ENCODE results near the gene LSM14B. TPM values are rescaled to one million over a fixed set of nuclear protein-coding genes. Genes with fewer than 3 reads are reported as not detected.
"Not testable (repeated sequence)": the region's sequence is repeated elsewhere in the genome, so short reads cannot be mapped to it uniquely, and the experiment has no call there.

The LSM14B gene
- total RNA-seq, 1 donor from 2014 or later: 36.8 TPM

DNA sequence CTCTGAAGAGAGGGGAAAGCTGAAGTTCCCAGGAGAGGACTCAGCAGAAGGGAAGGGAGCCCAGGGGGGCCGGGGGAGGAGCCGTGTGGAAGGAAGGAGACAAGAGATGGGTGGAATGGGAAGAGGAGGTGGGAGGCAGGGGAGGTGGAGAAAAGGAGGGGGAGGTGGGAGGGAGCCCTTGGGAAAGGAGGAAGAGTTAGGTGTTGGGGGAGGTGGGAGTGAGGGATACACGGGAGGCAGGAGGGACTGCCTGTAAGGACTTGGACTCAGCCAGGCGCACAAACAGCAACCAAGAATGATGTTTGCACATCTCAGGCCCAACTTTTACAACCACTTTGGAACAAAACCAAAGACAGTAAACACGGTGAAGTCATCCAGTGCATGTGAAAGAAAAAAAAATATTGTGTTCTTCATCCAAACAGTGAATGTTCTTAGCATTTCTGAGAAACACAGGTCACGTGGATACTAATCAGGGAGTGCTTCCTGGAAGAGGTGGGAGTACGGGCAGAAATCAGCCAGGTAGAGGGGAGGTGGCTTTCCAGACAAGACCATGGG, 17.4 kb upstream of the LSM14B start:
- ATAC-seq (peak in 1 of 2 donors; percentile 52), DNase-seq (no peak)
- Histone ChIP-seq H3K27me3 (ENCODE audit: low read depth) (peaks cover 4% of the 10 kb centered on the region), H3K4me3 (no peak overlapping the region), H3K27ac (no peak overlapping the region), H3K36me3 (no peaks in the 10 kb centered on the region), H3K9me3 (peaks cover 36% of the 10 kb centered on the region), H3K4me1 (no peaks in the 10 kb centered on the region)
- intact Hi-C loops (cut with DNase I): no loop called here
- TF ChIP-seq CTCF (IDR thresholded peaks at IDR 0.05): no peak

DNA sequence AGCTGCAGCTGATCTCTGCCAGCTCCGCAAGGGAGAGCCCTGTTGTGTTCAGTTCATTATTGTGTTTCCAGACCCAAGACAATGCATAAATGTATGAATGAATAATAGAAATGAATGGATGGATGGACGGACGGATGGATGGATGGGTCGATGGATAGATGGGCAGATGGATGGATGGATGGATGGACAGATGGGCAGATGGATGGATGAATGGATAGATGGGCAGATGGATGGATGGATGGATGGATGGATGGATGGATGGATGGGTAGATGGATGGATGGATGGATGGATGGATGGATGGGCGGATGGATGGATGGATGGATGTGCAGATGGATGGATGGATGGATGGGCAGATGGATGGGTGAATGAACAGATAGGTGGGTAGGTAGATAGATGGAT, 16.7 kb upstream of the LSM14B start:
- intact Hi-C loops (cut with DNase I): no loop called here
- Histone ChIP-seq H3K4me3 (no peak overlapping the region), H3K27ac (no peak overlapping the region), H3K36me3 (no peaks in the 10 kb centered on the region), H3K9me3 (peaks cover 40% of the 10 kb centered on the region), H3K4me1 (no peaks in the 10 kb centered on the region), H3K27me3 (ENCODE audit: low read depth) (peaks cover 4% of the 10 kb centered on the region)
- no peak for TF ChIP-seq CTCF (IDR thresholded peaks at IDR 0.05)
- no peak for DNase-seq
- no peak for ATAC-seq

- DNase-seq (no peak), ATAC-seq (no peak)
- intact Hi-C loops (cut with DNase I): no loop called here
- H3K27ac ChIP-seq: no peak overlapping the region
- H3K27me3 ChIP-seq (ENCODE audit: low read depth): no peaks in the 10 kb centered on the region
- H3K4me3 ChIP-seq: no peak overlapping the region
- peaks cover 55% of the 10 kb centered on the region for H3K9me3 ChIP-seq
- no peak for TF ChIP-seq CTCF (IDR thresholded peaks at IDR 0.05)
- H3K36me3 ChIP-seq: no peaks in the 10 kb centered on the region
- H3K4me1 ChIP-seq: no peaks in the 10 kb centered on the region
Observed at GRCh38 chr20:62111148-62111547, 11.1 kb upstream of the LSM14B start.

- Histone ChIP-seq H3K9me3 (peaks cover 50% of the 10 kb centered on the region), H3K27me3 (ENCODE audit: low read depth) (peaks cover 4% of the 10 kb centered on the region), H3K4me1 (no peaks in the 10 kb centered on the region), H3K27ac (no peak overlapping the region), H3K36me3 (no peaks in the 10 kb centered on the region), H3K4me3 (no peak overlapping the region)
- no peak for TF ChIP-seq CTCF (IDR thresholded peaks at IDR 0.05)
- intact Hi-C loops (cut with DNase I): no loop called here
- DNase-seq (no peak), ATAC-seq (no peak)
Observed at GRCh38 chr20:62112368-62112767, 9.9 kb upstream of the LSM14B start.

- Histone ChIP-seq H3K27ac (no peak overlapping the region), H3K36me3 (no peaks in the 10 kb centered on the region), H3K4me3 (no peak overlapping the region), H3K9me3 (peaks cover 24% of the 10 kb centered on the region), H3K4me1 (peaks cover 3% of the 10 kb centered on the region), H3K27me3 (ENCODE audit: low read depth) (peaks cover 7% of the 10 kb centered on the region)
- DNase-seq: no peak
- no peak for TF ChIP-seq CTCF (IDR thresholded peaks at IDR 0.05)
- intact Hi-C loops (cut with DNase I): no loop called here
- ATAC-seq: no peak
Observed at GRCh38 chr20:62114894-62115293, 7.4 kb upstream of the LSM14B start.

DNA sequence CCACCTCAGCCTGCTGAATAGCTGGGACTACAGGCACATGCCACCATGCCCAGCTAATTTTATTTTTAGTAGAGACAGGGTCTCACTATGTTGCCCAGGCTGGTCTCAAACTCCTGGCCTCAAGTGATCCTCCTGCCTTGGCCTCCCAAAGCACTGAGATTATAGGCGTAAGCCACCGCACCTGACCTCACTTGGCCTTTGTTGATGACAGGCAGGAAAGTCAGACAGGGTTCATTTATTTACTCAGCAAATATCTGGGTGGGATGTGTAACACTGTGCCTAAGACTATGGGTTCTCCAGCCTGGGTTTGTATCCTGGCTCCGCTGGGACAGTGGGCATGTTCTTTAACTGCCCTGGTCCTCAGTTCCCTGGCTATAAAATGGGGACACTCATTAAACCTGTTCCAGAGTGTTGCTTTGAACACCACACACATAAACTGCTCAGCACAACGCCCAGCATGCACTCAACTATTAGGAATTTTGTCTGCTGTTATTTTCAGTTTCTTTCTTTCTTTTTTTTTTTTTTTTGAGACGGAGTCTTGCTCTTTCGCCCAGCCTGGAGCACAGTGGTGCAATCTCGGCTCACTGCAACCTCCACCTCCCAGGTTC, 6.4 kb upstream of the LSM14B start:
- ATAC-seq; H3K4me3 ChIP-seq; H3K36me3 ChIP-seq; DNase-seq; intact Hi-C loops (cut with DNase I); H3K27me3 ChIP-seq (ENCODE audit: low read depth); H3K27ac ChIP-seq; H3K4me1 ChIP-seq: not testable (repeated sequence)
- peaks cover 18% of the 10 kb centered on the region for H3K9me3 ChIP-seq

All from lower lobe of right lung (tissue), 2 donors.